GM12878 (cell line): ENCODE results near the gene LMF1. TPM values are rescaled to one million over a fixed set of nuclear protein-coding genes. Genes with fewer than 3 reads are reported as not detected.

Experiments
- BACH1 ChIP-seq: fragments of 450-650 bp; IDR thresholded peaks from 2 replicates; pipeline ENCODE4 v1.6.1; 2017; ENCODE audit warnings: mild to moderate bottlenecking, borderline replicate concordance
- EGR1 ChIP-seq, 2 experiments: IDR thresholded peaks; 1 replicate in 1 of 2; 2 replicates in 1 of 2; pipeline ENCODE4 v1.6.1; 2011 to 2012; ENCODE audit warnings: low read depth in 2 of 2, low read length in 2 of 2, borderline replicate concordance in 1 of 2, mild to moderate bottlenecking in 1 of 2, moderate library complexity in 1 of 2
- KAT2A ChIP-seq: conservative IDR thresholded peaks from 2 replicates; pipeline ENCODE4 v1.6.1; 2011; ENCODE audit warnings: low read depth, low read length; ENCODE audit not compliant: control insufficient read depth
- NBN ChIP-seq: fragments of 450-650 bp; IDR thresholded peaks from 2 replicates; pipeline ENCODE4 v1.6.1; 2016
- NFYA ChIP-seq: IDR thresholded peaks from 2 replicates; pipeline ENCODE4 v1.6.1; 2011; ENCODE audit warnings: low read depth, mild to moderate bottlenecking, low read length, improper control_type of control experiment, borderline replicate concordance
- polyA plus RNA-seq, 11 experiments: library from polyadenylated mRNA; depleted of rRNA in 4 of 11; unstranded in 6 of 11; stranded (reverse) in 5 of 11; fragments of >200 nt; fragmentation: Nextera tagmentation in 4 of 11; fragmentation: Illumina TruSeq in 1 of 11; extraction: Ambion mirVana in 4 of 11; extraction: Trizol in 1 of 11; gene quantifications; 1 replicate in 1 of 11; 2 replicates in 10 of 11; pipeline versions ENCODE4 v1.2.1 to v1.2.3, GENCODE V29; 2011 to 2016; ENCODE audit warnings: inconsistent platforms in 2 of 11, missing spikeins in 2 of 11, low read depth in 1 of 11
- total RNA-seq, 4 experiments: library from RNA; depleted of rRNA in 3 of 4; stranded (reverse); fragments of >200 nt in 3 of 4; fragmentation: Illumina TruSeq in 1 of 4; extraction: Trizol in 1 of 4; gene quantifications; 2 replicates each; pipeline versions ENCODE4 v1.2.1 to v1.2.3, GENCODE V29; 2013 to 2021
- TF ChIP-seq, protein P1 (sequence below): fragments of 450-650 bp; IDR thresholded peaks from 2 replicates; pipeline ENCODE4 v1.6.1; 2018; ENCODE audit warnings: borderline replicate concordance, mild to moderate bottlenecking; ENCODE audit not compliant: partially characterized antibody
- TF ChIP-seq, protein P2 (sequence below): fragments of 450-650 bp; IDR thresholded peaks from 2 replicates; pipeline ENCODE4 v1.6.1; 2017; ENCODE audit warnings: low read depth, mild to moderate bottlenecking, moderate library complexity
- TF ChIP-seq, protein P3 (sequence below): fragments of 450-650 bp; IDR thresholded peaks from 2 replicates; pipeline ENCODE4 v1.6.1; 2017; ENCODE audit warnings: mild to moderate bottlenecking

Gene LMF1
- total and polyA plus RNA-seq, 10 of the 15 experiments (the other 5 are each of a cell fraction or from before 2014, with no cell fraction given), result 0.18 to 3.2 (median 1.4) TPM; not detected in 1

DNA sequence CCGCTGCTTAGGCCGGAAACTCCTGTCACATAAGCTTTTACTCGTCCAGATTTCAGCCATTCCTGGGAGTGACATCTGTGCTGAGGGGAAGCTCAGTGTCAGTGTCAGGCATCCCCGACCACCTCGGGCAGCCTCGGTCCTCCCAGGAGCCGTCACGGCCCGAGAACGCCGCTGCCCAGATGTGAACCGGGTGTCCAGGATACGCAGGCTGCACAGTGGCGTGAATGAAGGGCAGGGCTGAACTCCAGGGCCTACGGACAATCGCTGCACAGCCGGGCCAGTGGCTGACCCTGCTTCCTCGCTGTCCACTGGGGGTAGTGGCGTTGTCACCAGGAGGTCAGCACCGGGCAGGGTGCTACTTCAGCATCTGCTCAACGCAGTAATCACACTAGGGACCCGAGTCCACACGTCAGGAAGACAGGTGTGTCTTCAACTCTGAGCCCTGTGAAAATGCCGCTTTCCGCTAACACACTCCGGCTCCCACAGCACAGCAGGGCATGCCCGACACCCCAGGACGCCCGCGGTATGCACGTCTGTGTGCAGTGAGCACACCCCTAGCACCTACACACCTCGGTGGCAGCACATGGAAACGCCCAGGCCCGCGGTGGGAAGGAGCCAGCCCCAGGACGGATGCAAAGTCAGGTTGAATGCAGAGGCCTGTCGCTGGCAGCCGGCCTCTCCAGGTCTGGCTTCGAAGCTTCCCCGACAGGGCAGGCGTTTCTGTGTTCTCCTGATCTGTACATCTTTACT is 3.1 kb downstream of the LMF1 start (continued):
- TF ChIP-seq, protein P1, sequence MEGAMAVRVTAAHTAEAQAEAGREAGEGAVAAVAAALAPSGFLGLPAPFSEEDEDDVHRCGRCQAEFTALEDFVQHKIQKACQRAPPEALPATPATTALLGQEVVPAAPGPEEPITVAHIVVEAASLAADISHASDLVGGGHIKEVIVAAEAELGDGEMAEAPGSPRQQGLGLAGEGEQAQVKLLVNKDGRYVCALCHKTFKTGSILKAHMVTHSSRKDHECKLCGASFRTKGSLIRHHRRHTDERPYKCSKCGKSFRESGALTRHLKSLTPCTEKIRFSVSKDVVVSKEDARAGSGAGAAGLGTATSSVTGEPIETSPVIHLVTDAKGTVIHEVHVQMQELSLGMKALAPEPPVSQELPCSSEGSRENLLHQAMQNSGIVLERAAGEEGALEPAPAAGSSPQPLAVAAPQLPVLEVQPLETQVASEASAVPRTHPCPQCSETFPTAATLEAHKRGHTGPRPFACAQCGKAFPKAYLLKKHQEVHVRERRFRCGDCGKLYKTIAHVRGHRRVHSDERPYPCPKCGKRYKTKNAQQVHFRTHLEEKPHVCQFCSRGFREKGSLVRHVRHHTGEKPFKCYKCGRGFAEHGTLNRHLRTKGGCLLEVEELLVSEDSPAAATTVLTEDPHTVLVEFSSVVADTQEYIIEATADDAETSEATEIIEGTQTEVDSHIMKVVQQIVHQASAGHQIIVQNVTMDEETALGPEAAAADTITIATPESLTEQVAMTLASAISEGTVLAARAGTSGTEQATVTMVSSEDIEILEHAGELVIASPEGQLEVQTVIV, result no peak
- TF ChIP-seq NFYA (no peak), KAT2A (no peak), NBN (no peak), EGR1 (IDR thresholded peaks at IDR 0.05; ENCODE audit: borderline replicate concordance in 1 of 2, low read depth in 2 of 2, low read length in 2 of 2) (no peak), BACH1 (no peak)
- TF ChIP-seq, protein P2, sequence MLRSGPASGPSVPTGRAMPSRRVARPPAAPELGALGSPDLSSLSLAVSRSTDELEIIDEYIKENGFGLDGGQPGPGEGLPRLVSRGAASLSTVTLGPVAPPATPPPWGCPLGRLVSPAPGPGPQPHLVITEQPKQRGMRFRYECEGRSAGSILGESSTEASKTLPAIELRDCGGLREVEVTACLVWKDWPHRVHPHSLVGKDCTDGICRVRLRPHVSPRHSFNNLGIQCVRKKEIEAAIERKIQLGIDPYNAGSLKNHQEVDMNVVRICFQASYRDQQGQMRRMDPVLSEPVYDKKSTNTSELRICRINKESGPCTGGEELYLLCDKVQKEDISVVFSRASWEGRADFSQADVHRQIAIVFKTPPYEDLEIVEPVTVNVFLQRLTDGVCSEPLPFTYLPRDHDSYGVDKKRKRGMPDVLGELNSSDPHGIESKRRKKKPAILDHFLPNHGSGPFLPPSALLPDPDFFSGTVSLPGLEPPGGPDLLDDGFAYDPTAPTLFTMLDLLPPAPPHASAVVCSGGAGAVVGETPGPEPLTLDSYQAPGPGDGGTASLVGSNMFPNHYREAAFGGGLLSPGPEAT, result no peak
- TF ChIP-seq, protein P3, sequence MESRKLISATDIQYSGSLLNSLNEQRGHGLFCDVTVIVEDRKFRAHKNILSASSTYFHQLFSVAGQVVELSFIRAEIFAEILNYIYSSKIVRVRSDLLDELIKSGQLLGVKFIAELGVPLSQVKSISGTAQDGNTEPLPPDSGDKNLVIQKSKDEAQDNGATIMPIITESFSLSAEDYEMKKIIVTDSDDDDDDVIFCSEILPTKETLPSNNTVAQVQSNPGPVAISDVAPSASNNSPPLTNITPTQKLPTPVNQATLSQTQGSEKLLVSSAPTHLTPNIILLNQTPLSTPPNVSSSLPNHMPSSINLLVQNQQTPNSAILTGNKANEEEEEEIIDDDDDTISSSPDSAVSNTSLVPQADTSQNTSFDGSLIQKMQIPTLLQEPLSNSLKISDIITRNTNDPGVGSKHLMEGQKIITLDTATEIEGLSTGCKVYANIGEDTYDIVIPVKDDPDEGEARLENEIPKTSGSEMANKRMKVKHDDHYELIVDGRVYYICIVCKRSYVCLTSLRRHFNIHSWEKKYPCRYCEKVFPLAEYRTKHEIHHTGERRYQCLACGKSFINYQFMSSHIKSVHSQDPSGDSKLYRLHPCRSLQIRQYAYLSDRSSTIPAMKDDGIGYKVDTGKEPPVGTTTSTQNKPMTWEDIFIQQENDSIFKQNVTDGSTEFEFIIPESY, result no peak
